HepG2 (cell line): ENCODE data around the gene ZFYVE27. TPM values are rescaled to one million over a fixed set of nuclear protein-coding genes. Genes with fewer than 3 reads are reported as not detected.

Source experiments
- HIVEP1 ChIP-seq: sonication (generic); formaldehyde crosslinking; IDR thresholded peaks from 2 replicates; pipeline ENCODE4 v1.4.0; 2020; ENCODE audit warnings: mild to moderate bottlenecking, missing genetic modification reagents
- KDM5B ChIP-seq: sonication (generic); formaldehyde crosslinking; IDR thresholded peaks from 2 replicates; pipeline ENCODE4 v1.4.0; 2020; ENCODE audit warnings: missing genetic modification reagents, mild to moderate bottlenecking, borderline replicate concordance
- NR2C2 ChIP-seq: sonication (generic); formaldehyde crosslinking; IDR thresholded peaks from 2 replicates; pipeline ENCODE4 v1.4.0; 2020; ENCODE audit warnings: missing genetic modification reagents, mild to moderate bottlenecking, moderate library complexity, borderline replicate concordance
- NR3C1 ChIP-seq: sonication (generic); formaldehyde crosslinking; IDR thresholded peaks from 2 replicates; pipeline ENCODE4 v1.4.0; 2020; ENCODE audit warnings: missing genetic modification reagents
- RBFOX2 ChIP-seq: fragments of 200-400 bp; formaldehyde crosslinking; IDR thresholded peaks from 2 replicates; pipeline ENCODE4 v1.6.1; 2017; ENCODE audit warnings: low read depth, mild to moderate bottlenecking, low read length
- SMARCC2 ChIP-seq: fragments of 450-650 bp; IDR thresholded peaks from 2 replicates; pipeline ENCODE4 v1.6.1; 2017; ENCODE audit warnings: antibody characterized with exemption, mild to moderate bottlenecking
- YEATS2 ChIP-seq: sonication (generic); formaldehyde crosslinking; IDR thresholded peaks from 2 replicates; pipeline ENCODE4 v1.4.0; 2020; ENCODE audit warnings: missing genetic modification reagents, borderline replicate concordance
- ZFP82 ChIP-seq: sonication (generic); formaldehyde crosslinking; IDR thresholded peaks from 2 replicates; pipeline ENCODE4 v1.5.1; 2020; ENCODE audit warnings: mild to moderate bottlenecking, missing genetic modification reagents, borderline replicate concordance
- ZFX ChIP-seq: sonication (generic); formaldehyde crosslinking; IDR thresholded peaks from 2 replicates; pipeline ENCODE4 v1.4.0; 2020; ENCODE audit warnings: mild to moderate bottlenecking, low read depth, missing genetic modification reagents, moderate library complexity
- ZNF235 ChIP-seq: sonication (generic); formaldehyde crosslinking; IDR thresholded peaks from 2 replicates; pipeline ENCODE4 v1.8.1; 2023; ENCODE audit warnings: mild to moderate bottlenecking, missing genetic modification reagents, borderline replicate concordance
- ZNF816 ChIP-seq: sonication (generic); formaldehyde crosslinking; IDR thresholded peaks from 2 replicates; pipeline ENCODE4 v1.8.0; 2022; ENCODE audit warnings: missing genetic modification reagents, mild to moderate bottlenecking, borderline replicate concordance
- polyA plus RNA-seq, 8 experiments: library from polyadenylated mRNA; depleted of rRNA in 3 of 8; stranded (reverse) in 7 of 8; unstranded in 1 of 8; fragments of >200 nt; fragmentation: Illumina TruSeq in 4 of 8; extraction: Trizol in 4 of 8; gene quantifications; 2 replicates each; pipeline versions ENCODE4 v1.2.1 to v1.2.3, GENCODE V29; 2011 to 2016; ENCODE audit warnings: low read depth in 4 of 8, missing spikeins in 1 of 8, mixed read lengths in 1 of 8; ENCODE audit not compliant: insufficient read depth in 1 of 8
- total RNA-seq, 5 experiments: library from RNA; depleted of rRNA; stranded (reverse); fragments of >200 nt; fragmentation: Illumina TruSeq; extraction: Trizol; gene quantifications; 2 replicates each; pipeline ENCODE4 v1.2.3, GENCODE V29; 2016; ENCODE audit warnings: low read depth in 1 of 5
- TF ChIP-seq, protein P1 (sequence below): sonication (generic); formaldehyde crosslinking; IDR thresholded peaks from 2 replicates; pipeline ENCODE4 v1.9.0; 2021; ENCODE audit warnings: missing genetic modification reagents, borderline replicate concordance
- TF ChIP-seq, protein P2 (sequence below): sonication (generic); formaldehyde crosslinking; IDR thresholded peaks from 2 replicates; pipeline ENCODE4 v1.4.0; 2020; ENCODE audit warnings: missing genetic modification reagents
- TF ChIP-seq, protein P3 (sequence below): sonication (generic); formaldehyde crosslinking; IDR thresholded peaks from 2 replicates; pipeline ENCODE4 v1.4.0; 2020; ENCODE audit warnings: mild to moderate bottlenecking, missing genetic modification reagents
- TF ChIP-seq, protein P4 (sequence below): sonication (generic); formaldehyde crosslinking; IDR thresholded peaks from 2 replicates; pipeline ENCODE4 v1.8.0; 2022; ENCODE audit warnings: mild to moderate bottlenecking, missing genetic modification reagents, borderline replicate concordance
- TF ChIP-seq, protein P5 (sequence below): sonication (generic); formaldehyde crosslinking; IDR thresholded peaks from 2 replicates; pipeline ENCODE4 v1.5.0; 2020; ENCODE audit warnings: mild to moderate bottlenecking, missing genetic modification reagents

Gene ZFYVE27
- total and polyA plus RNA-seq, 2 of the 13 experiments (the other 11 are each of a cell fraction or from before 2014, with no cell fraction given): 19.7 to 20.5 TPM

DNA sequence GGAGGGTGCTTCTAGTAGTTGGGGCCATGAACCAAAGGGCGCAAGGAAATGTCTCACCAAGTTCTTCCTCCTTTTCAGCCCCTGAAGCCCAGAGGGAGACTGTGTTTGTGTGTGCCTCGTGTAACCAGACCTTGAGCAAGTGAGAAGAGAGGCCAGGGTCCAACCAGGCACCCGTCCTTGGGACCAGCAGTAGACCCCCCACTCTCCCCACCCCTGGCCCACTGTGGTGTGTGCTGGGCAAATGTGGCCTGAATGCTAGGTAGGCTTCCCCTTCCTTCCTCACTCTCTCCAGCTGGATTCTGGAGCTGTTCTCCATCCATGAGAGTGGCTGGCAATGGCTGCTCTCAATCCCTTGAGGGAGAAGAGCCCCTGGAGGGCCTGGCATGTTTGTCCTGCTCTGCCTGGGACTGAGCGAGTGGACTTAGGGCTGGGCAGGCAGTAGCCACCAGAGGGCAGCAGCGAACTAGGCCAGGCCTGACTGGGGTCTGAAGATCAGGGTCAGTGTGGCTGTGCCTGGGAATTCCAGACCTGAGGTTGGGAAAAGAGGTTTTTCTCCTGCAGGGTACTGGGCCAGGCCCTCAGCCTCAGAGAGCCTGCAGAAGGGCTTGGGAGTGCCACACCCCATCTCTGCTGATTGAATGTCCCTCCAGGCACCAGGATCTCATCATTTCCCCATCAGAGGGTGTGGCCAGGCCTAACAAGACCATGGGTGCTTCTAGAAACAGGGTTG, 22.4 kb downstream of the ZFYVE27 start (continued):
- no peak for TF ChIP-seq ZNF235 (CRISPR knock-in tag)
- TF ChIP-seq, protein P1, sequence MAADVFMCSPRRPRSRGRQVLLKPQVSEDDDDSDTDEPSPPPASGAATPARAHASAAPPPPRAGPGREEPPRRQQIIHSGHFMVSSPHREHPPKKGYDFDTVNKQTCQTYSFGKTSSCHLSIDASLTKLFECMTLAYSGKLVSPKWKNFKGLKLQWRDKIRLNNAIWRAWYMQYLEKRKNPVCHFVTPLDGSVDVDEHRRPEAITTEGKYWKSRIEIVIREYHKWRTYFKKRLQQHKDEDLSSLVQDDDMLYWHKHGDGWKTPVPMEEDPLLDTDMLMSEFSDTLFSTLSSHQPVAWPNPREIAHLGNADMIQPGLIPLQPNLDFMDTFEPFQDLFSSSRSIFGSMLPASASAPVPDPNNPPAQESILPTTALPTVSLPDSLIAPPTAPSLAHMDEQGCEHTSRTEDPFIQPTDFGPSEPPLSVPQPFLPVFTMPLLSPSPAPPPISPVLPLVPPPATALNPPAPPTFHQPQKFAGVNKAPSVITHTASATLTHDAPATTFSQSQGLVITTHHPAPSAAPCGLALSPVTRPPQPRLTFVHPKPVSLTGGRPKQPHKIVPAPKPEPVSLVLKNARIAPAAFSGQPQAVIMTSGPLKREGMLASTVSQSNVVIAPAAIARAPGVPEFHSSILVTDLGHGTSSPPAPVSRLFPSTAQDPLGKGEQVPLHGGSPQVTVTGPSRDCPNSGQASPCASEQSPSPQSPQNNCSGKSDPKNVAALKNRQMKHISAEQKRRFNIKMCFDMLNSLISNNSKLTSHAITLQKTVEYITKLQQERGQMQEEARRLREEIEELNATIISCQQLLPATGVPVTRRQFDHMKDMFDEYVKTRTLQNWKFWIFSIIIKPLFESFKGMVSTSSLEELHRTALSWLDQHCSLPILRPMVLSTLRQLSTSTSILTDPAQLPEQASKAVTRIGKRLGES (CRISPR knock-in tag): no peak
- no peak for TF ChIP-seq SMARCC2
- TF ChIP-seq ZFX (CRISPR knock-in tag): peak; percentile 69
- TF ChIP-seq RBFOX2: no peak
- no peak for TF ChIP-seq ZNF816 (CRISPR knock-in tag)
- TF ChIP-seq, protein P2, sequence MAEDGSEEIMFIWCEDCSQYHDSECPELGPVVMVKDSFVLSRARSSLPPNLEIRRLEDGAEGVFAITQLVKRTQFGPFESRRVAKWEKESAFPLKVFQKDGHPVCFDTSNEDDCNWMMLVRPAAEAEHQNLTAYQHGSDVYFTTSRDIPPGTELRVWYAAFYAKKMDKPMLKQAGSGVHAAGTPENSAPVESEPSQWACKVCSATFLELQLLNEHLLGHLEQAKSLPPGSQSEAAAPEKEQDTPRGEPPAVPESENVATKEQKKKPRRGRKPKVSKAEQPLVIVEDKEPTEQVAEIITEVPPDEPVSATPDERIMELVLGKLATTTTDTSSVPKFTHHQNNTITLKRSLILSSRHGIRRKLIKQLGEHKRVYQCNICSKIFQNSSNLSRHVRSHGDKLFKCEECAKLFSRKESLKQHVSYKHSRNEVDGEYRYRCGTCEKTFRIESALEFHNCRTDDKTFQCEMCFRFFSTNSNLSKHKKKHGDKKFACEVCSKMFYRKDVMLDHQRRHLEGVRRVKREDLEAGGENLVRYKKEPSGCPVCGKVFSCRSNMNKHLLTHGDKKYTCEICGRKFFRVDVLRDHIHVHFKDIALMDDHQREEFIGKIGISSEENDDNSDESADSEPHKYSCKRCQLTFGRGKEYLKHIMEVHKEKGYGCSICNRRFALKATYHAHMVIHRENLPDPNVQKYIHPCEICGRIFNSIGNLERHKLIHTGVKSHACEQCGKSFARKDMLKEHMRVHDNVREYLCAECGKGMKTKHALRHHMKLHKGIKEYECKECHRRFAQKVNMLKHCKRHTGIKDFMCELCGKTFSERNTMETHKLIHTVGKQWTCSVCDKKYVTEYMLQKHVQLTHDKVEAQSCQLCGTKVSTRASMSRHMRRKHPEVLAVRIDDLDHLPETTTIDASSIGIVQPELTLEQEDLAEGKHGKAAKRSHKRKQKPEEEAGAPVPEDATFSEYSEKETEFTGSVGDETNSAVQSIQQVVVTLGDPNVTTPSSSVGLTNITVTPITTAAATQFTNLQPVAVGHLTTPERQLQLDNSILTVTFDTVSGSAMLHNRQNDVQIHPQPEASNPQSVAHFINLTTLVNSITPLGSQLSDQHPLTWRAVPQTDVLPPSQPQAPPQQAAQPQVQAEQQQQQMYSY (CRISPR knock-in tag): no peak
- TF ChIP-seq NR2C2 (CRISPR knock-in tag): no peak
- TF ChIP-seq, protein P3, sequence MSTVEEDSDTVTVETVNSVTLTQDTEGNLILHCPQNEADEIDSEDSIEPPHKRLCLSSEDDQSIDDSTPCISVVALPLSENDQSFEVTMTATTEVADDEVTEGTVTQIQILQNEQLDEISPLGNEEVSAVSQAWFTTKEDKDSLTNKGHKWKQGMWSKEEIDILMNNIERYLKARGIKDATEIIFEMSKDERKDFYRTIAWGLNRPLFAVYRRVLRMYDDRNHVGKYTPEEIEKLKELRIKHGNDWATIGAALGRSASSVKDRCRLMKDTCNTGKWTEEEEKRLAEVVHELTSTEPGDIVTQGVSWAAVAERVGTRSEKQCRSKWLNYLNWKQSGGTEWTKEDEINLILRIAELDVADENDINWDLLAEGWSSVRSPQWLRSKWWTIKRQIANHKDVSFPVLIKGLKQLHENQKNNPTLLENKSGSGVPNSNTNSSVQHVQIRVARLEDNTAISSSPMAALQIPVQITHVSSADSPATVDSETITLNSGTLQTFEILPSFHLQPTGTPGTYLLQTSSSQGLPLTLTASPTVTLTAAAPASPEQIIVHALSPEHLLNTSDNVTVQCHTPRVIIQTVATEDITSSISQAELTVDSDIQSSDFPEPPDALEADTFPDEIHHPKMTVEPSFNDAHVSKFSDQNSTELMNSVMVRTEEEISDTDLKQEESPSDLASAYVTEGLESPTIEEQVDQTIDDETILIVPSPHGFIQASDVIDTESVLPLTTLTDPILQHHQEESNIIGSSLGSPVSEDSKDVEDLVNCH (CRISPR knock-in tag): no peak
- TF ChIP-seq ZFP82 (CRISPR knock-in tag): no peak
- peak; percentile 28; the same call in 1 of the 2 replicates for TF ChIP-seq KDM5B (CRISPR knock-in tag)
- no peak for TF ChIP-seq YEATS2
- TF ChIP-seq, protein P4, sequence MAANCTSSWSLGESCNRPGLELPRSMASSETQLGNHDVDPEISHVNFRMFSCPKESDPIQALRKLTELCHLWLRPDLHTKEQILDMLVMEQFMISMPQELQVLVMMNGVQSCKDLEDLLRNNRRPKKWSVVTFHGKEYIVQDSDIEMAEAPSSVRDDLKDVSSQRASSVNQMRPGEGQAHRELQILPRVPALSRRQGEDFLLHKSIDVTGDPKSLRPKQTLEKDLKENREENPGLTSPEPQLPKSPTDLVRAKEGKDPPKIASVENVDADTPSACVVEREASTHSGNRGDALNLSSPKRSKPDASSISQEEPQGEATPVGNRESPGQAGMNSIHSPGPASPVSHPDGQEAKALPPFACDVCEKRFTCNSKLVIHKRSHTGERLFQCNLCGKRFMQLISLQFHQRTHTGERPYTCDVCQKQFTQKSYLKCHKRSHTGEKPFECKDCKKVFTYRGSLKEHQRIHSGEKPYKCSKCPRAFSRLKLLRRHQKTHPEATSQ (CRISPR knock-in tag): no peak
- no peak for TF ChIP-seq NR3C1 (CRISPR knock-in tag)
- TF ChIP-seq HIVEP1 (CRISPR knock-in tag): no peak; the same call in 1 of the 2 replicates
- TF ChIP-seq, protein P5, sequence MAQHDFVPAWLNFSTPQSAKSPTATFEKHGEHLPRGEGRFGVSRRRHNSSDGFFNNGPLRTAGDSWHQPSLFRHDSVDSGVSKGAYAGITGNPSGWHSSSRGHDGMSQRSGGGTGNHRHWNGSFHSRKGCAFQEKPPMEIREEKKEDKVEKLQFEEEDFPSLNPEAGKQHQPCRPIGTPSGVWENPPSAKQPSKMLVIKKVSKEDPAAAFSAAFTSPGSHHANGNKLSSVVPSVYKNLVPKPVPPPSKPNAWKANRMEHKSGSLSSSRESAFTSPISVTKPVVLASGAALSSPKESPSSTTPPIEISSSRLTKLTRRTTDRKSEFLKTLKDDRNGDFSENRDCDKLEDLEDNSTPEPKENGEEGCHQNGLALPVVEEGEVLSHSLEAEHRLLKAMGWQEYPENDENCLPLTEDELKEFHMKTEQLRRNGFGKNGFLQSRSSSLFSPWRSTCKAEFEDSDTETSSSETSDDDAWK: no peak
